Measurements from ENCODE around the gene CLEC5A.
"Not testable (repeated sequence)": the region's sequence is repeated elsewhere in the genome, so short reads cannot be mapped to it uniquely, and the experiment has no call there.

The CLEC5A gene

DNA sequence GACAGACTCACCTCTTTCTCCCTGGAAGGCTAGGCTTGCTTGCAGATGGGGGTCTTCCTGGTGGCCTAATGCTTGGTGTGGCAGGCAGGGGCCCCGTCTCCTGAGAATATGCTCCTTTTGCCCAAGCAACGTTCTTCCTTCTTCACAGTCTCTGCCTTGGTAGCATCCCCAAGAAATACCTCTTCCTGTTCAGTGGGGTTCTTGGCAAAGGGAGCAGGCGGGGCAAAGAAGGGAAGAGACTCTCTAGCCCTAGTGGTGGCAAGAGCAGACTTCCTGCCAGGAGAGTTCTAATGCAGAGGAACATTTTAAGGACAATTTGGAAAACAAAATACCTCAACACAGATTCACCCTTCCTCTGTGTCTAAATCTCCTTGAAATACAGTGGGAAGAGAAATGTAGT, at the start of gene CLEC5A:
TSS of gene CLEC5A (minus strand) at position 179 of the 400 bp plus-strand sequence. CDS start 682 bp downstream, outside the sequence.
- DNase-seq (ENCODE audit: low spot score), result no peak

DNA sequence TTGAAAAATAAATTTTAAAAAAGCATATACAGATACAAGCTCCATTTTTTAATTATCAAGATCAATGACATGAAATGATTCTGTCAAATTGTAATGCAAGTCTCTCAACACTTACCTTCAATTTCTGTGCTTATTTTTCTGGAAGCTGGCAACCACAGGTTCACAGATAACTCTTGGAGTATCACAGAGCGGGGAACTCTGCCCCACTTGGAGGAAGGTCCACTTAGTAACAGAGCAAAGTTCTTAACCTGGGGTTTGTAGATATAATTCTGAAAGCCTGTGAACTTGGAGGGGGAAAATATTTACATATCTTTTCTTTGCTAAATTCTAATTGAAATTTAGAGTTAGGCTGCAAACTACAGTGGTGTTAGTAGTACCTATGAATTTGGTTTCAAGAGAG, 46.6 kb upstream of the CLEC5A start:
- no peak for DNase-seq (ENCODE audit: low spot score)

DNA sequence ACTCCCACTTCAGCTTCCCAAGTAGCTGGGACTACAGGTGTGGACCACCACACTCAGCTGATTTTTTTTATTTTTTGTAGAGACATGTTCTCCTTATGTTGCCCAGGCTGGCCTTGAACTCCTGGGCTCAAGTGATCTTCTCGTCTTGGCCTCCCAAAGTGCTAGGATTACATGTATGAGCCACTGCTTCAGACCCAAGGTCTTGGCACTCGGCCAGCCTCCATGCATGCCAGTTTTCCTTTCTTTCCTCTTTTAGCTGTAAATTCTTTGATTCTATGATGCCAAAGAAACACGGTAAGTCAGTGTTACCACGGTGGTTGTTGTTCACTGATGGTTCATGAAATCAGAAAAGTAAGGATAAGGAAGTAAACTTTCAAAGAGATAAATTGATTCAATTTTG, 45.9 kb upstream of the CLEC5A start:
- no peak for DNase-seq (ENCODE audit: low spot score)

DNA sequence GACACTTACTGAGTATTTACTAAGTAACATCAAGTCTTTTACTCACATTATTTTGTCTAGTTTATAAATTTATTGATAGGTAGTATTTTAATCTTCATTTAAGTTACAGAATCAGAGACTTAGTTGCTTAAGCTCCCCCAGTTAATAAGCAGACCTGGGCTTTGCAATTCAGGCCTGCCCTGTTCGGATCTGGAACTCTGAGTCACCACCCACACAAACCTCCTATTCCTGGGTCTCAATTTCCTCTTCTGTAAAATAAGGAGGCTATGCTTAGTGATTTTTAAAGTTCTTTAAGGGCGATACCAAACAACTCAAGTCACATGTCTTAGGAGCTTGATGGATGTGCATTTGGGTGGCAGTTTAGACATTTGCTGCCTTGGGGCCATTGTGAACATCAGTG, 45.4 kb upstream of the CLEC5A start:
- no peak for DNase-seq (ENCODE audit: low spot score)

DNA sequence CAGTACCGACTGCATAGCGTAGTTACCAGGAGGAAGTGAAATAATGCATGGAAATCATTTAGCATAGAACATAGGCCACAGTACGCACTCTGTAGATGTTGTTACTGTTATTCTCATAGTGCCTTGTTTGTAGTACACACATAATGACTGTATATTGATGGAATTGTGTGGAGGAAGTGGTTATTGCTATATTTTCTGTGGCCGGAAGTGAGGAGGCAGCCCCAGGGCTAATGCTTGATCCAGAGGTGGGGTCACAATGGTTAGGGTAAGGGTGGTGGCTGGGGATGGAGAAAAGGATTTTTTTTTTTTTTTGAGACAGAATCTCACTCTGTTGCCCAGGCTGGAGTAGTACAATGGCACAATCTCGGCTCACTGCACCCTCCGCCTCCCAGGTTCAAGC, 44.4 kb upstream of the CLEC5A start:
- no peak for DNase-seq (ENCODE audit: low spot score)

DNA sequence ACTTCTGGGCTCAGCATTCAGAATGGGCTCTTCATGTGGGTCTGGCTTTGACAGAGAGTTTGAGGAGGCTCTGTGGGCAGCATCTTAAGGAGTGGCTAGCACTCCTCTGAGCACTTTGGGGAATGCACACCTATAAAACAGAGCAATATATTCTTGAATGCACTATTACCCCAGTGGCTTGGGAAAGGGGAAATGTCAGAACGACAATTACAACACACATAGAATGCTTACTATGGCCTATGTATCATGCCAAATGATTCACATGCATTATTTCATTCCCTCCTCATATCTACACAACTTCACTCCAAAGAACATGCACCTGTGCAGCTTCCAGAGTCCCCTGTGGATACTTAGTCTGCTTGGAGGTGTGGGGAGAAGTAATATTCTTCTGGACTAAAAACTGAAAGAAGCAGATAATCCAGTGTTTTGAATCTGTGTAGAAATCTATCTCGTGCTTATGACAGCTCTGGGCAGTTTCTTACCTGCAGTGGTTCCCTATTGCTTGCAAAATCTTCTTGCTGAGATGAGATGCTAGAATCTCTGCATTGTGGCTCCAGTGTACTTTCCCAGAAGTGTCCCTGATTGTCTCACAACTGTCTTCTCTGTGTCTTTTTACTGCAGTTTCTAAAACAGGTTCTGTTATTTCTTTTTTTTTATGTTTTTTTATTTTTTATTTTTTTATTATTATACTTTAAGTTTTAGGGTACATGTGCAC, 43.4 kb upstream of the CLEC5A start:
- no peak for DNase-seq (ENCODE audit: low spot score)

DNA sequence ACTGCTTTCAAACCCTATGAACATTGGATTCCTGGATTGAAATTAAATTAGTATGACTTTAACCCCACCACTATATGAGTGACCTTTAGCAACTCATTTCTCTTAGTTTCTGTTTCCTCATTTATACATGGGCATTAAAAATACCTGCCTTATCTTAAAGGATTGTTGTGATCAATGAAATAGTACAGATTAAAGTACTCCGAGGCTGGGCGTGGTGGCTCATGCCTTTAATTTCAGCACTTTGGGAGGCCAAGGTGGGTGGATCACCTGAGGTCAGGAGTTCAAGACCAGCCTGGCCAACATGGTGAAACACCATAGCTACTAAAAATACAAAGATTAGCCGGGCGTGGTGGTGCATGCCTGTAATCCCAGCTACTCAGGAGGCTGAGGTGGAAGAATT, 41.0 kb upstream of the CLEC5A start:
- not testable (repeated sequence) for DNase-seq (ENCODE audit: low spot score)

DNA sequence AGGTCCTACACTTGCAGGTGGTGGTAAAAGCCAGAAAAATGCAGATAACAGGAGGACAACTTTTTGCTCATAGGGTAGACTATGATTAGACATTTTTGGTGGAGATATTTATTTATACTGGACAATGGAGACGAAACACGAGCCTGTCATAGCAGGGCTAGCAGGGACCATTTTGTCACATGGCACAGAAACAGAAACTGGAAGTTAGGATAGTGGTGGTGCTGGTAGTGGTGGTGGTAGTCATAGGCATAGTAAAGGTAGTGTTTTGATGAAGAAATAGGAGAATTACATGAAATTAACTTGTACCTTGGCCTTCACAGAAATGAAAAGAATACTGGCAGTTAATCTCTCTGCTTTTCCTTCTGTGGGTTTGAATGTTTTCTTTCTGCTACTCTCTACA, 40.1 kb upstream of the CLEC5A start:
- DNase-seq (ENCODE audit: low spot score), result no peak

DNA sequence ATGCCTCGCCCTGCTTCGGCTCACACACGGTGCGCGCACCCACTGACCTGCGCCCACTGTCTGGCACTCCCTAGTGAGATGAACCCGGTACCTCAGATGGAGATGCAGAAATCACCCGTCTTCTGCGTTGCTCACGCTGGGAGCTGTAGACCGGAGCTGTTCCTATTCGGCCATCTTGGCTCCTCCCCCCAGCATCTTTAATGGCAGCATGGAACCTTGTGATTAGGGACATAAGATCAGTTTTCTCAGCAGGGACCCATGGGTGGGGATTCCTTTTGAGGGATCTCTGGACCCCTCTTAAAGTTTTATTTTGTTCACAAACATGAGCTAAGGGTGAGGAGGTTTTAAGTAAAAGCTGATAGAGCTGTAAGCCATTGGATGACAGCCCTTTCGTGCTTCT, 39.2 kb upstream of the CLEC5A start:
- DNase-seq (ENCODE audit: low spot score), result not testable (repeated sequence)

DNA sequence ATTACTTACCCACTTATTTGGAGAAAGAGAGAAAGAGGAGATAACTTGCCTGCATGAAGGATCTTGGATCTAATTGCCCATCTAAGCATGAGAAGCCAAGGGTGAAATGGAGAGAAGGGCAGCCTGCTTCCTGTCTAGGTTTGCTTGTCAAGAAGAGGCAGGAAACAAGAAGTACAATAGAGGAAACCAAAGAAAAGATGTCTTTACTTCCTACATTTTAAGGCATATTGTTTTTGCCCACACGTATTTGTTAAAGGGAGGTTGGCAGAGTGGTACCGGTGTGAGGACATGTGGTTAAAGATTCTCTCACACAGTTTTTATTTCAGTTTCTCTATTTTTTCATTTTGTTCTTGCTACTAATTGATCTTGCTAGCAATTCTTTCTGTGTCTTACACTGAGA, 32.8 kb upstream of the CLEC5A start:
- DNase-seq (ENCODE audit: low spot score), result no peak

DNA sequence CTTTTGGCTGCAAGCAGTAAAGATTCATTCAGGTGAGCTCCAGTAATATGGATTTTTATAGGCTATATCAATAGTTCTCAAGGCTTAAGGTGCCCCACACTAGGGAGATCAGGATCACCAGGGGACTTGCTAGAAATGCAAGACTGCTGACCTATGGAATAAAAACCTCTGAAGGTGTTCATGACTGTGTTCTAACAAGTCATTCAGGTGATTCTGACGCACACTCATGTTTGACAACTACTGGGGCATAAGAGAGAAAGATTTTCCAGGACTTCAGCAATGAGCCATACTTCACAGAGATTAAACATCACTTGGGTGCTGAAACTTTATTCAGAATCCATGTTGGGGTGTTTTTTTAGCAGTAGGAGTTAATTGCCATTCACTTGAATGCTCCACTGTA, 31.6 kb upstream of the CLEC5A start:
- DNase-seq (ENCODE audit: low spot score), result no peak

DNA sequence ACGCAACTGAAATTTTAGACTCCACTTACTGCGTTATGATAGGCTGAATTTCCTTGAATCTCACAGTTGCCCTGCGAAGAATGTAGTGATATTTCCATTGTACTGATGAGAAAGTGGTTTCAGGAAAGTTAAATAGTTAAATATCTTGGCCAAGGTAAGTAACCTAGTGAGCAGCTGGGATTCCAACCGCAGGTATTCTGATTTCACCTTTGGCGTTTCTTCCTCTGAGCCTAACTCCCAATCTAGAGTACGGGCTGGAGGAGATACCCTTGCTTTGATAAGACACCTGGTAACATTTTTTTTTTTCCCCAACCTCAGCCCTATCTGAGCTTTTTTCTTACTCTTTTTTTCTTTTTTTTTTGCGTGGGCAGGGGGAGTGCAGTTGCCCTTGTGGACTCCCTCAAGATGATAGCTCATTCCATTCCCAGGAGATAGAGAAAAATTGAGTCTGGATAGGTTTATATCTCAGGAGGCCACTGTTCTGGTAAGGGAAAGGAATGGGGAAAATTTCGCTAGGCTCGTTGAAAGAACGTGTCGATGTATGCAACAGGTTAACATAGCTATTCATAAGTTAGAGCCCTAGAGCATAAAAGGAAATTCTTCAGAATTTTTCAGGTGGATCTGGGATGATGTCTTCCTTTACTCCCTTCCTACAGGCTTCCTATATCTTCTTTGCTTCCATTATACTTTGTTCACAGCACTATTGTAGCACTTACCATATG, 29.9 kb upstream of the CLEC5A start:
- no peak for DNase-seq (ENCODE audit: low spot score)

DNA sequence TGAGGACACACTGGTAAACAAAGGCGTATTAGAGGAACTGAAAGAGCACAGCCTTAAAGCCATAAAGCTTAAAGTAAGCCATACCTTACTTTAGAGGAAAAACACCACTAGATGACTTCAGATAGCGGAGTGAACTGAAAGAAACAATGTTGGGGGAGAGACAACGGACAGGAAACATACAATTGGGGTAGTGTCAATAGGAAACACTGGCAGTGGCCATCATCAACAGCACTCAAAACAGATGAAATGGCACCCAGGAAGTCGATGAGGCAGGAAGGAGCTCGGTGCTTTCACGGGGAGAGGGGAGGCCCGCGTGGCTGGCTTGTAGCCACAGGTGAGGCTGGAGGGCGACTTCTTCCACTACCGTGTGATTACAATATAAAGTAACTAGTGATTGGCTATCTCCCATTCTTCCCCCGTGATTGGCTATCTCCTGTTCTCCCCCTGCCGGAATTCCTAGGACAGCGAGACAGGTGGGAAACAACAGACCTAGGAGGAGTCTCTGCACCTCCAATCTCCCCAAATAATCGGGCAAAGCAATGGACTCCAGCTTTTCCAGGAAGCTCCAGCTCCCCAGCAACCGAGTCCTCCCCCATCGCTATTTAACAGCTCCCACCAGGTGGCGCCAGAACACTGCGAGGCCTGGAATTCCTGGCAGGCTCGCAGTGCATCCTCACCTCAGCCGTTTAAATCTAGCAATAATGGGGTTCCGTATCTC, 29.2 kb upstream of the CLEC5A start:
- DNase-seq (ENCODE audit: low spot score), result peak; percentile 56

DNA sequence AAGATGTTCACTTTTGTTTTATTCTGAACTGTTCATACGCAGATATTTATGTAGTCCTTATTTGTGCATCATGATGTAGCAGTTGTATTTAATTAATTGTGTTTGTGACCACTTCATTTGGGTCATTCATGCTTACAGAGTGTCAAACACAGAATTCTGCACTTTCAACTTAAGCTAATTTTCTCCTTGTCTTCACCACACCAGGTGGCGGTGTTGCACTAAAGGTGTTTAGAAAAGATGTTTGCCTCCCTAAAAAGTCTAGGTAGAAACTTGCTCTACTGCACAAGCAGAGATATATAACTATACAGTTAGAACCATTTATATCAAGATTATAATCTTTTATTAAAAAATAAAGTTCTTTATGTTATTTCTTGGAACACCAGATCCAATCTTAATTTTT, 28.1 kb upstream of the CLEC5A start:
- no peak for DNase-seq (ENCODE audit: low spot score)

DNA sequence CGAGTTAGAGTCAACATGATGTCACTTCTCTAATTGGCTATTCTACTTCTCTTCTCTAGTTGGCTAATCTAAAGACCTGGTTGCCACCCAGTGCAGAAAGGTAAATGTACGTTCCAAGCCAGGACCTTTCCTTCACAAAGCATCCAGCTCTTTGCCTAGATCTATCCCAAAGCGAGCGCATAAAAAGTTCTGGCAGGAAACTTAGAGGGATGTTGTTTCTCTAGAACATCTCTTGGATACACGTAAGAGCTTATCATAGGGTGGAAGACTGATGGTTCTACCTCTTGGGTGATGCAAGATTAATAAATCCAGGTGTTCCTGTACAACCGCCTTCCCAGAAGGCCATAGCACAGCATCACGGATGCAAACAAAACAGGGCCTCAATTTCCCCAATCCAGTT, 26.9 kb upstream of the CLEC5A start, which contains the start of gene TAS2R38:
TSS of gene TAS2R38 (minus strand) at position 101 of the 400 bp plus-strand sequence. CDS start at position 17, 84 bp downstream.
- DNase-seq (ENCODE audit: low spot score), result no peak

DNA sequence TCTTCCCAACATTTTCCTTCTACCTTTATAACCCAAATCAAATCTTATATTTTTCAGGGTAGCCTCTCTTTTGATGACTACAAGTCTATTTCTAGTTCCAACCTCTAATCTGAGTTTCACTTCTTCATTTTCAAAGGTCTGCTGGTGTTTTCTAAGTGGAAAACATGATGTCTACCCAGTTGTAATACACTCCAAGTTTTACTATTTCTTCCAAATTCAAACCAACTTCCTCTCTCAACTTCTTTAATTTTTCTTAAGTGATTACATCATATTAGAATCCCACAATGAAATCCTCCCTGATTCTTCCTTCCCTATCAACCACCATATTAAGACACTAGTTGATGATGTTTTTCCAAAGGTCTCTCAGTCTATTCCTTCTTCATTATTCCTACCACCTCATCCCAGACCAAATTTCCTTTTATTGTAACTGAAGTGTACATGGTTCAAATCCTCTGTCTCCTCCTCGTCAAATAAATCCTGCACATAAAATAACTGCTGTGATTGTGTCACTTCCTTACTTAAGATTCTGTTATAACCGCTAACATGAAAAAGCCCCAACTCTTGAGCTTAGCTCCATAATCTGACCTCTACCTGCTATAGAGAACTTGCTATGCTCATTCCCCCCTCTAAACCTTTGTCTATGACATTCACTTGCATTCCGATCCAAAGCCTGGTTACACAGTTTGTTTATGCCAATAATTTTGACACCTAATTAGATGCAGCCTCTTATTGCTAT, 14.1 kb upstream of the CLEC5A start:
- no peak for DNase-seq (ENCODE audit: low spot score)

DNA sequence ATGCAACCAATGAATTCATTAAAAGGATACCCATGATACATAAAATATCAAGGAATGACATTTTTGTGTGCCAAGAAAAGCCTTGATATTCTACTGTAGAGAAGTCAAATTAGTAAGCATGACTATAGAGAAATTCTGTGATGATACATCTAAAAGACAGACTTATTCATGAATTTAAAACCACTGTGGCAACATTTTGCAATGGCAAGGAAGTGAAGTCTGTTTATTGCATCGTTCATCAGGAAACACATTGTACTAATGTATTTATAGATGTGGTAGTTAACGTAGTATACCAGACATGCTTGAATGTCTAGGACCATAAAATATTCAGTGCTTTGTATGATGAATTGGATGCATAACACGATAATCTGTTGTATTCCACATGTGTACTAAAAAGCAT, 9.3 kb upstream of the CLEC5A start:
- DNase-seq (ENCODE audit: low spot score), result no peak

DNA sequence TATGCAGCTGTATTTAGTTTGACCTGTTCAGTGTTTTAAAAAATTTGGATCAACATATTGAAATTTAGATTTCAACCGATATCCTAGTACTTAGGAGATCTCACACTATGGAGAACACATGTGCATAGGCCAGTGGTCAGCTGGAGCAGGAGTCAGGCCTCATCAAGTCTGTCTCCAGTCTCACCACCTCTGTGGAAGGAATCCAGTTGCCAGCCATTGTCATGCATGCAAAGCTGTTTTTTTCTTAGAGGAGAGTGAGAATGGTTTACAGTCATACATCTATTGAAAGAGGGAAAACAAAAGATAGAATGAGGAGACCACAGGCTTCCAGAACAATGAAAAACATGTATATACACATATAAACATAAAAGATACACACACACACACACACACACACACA, 7.6 kb upstream of the CLEC5A start:
- DNase-seq (ENCODE audit: low spot score), result no peak

DNA sequence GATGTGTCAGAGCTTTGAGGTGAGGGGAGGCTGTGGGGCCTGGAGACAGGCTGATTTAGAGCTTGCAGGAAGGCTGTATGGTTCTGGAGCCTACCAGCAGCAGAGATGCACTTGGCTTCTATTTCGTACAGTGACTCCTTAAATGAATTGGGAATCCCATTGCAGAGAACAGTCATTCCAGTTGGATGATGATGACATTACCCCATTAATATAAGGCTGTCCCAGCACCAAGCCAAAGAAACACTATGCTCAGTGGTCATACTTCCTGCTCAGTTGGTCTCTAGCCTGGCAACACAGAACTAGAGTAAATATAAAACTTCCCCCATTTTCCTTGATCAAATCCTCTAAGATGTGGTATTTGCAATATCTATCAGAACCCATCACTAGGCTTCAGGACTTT, 5.7 kb upstream of the CLEC5A start:
- no peak for DNase-seq (ENCODE audit: low spot score)

DNA sequence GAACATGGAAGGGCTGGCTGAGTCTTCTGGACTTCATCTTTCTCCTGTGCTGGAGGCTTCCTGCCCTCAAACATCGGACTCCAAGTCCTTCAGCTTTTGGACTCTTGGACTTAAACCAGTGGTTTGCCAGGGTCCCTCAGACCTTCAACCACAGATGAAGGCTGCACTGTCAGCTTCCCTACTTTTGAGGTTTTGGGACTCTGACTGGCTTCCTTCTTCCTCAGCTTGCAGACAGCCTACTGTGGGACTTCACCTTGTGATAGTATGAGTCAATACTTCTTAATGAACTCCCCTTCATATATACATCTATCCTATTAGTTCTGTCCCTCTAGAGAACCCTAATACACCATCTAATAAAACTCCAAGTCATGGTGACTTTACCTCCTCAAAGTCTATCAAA, 4.0 kb upstream of the CLEC5A start:
- no peak for DNase-seq (ENCODE audit: low spot score)

DNA sequence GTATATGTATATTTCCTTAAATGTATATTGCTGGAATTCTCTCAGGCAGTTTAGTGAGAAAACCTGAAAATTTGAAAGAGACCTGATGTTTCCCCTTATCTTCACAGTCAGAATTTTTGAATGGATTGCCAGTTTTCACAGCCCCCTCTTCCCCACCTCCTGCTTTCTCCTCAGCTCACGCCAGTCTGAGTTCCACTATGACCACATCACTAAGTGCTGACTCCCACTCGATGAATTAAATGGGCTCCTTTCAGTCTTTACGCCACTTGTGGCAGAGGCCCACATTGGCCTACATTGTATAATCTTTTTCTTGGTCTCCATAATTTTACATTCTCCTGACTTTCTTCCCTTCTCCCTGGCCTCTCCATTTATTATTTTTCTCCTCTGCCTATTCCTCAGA, 3.1 kb upstream of the CLEC5A start:
- no peak for DNase-seq (ENCODE audit: low spot score)

DNA sequence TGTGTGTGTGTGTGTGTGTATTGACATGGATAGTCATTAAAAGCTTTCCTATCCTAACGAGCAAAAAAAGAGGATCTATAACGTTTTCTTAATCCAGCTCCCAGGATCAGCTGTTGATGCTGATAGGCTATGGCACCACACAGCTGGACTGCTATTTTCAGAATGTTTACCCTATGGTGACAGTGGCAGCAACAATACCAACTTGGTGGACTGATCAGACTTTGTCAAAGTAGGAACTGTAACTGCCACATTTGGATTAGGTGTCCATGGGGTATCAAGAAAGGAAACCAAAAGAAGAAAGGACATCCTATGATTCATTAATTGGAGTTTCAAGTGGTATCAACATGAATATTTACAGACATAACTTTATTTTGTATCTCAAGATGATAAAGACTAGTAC, 2.7 kb upstream of the CLEC5A start:
- DNase-seq (ENCODE audit: low spot score), result no peak
